NCI-H82 treated with DMSO at 0.1 percent for 48 hours (cell line): ENCODE data around the gene PIK3CA.
"Not testable (repeated sequence)": the region's sequence is repeated elsewhere in the genome, so short reads cannot be mapped to it uniquely, and the experiment has no call there.

Experiments used
- DNase-seq: peaks from one replicate; lab custom pipeline; 2025; ENCODE audit not compliant: unreplicated experiment; lab: John Stamatoyannopoulos, UW

The PIK3CA gene

DNA sequence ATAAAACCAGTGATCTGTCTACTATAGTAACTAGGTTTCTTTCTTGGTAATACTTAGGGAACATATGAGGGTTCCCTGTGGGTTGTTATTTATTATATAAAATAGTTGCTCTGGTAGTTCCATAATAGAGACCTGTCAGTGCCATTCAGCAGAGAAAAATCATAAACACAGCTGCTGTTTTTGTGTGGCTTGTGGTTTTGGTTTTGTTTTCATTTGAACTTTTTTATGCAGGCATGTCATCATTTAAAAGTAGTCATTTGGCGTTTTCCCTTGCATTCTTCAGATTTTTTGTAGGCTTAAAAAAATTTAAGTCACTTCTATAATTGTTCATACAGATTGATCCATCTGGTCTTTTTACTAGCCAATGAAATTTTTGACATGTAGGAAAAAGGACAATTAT, 47.9 kb downstream of the PIK3CA start:
- DNase-seq = no peak

DNA sequence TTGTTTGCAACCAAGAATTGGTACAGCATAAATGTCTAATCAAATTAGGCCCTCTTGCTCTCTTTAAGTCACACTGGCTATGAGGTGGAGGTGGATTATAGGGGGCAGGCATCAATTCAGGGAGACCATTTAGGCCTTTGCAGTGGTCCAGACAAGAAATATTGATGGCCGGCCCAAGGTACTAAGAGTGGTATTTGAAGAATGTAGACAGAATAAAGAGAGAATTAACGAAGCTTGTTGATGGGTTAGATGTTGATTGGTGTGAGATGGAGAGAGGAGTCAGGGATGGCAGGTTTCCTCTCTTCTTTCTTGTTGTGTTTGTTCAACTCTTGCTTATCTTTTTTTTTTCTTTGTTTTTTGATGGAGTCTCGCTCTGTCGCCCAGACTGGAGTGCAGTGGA, 48.5 kb downstream of the PIK3CA start:
- no peak for DNase-seq

- no peak for DNase-seq
Observed at GRCh38 chr3:179200790-179201189, 52.6 kb downstream of the PIK3CA start.

- DNase-seq = not testable (repeated sequence)
Observed at GRCh38 chr3:179215550-179215949, 67.4 kb downstream of the PIK3CA start.

- not testable (repeated sequence) for DNase-seq
Observed at GRCh38 chr3:179218213-179218612, 70.1 kb downstream of the PIK3CA start.

DNA sequence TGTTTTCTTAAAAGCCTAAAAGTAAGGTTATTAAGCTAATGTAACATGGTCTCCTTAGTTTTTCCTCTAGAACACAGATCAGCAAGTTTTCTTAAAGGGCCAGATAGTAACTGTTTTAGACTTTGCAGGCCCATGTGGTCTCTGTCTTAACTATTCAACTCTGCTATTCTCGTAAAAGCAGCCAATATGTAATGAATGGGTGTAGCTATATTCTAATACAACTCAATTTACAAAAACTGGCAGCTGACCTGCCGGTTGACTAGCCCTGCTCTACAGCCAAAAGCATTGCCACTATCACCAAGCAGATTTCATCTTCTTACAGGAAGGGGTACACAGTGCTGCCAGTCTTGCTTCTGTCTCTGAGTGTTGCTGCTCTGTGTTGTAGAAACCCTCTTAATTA, 75.4 kb downstream of the PIK3CA start:
- no peak for DNase-seq

DNA sequence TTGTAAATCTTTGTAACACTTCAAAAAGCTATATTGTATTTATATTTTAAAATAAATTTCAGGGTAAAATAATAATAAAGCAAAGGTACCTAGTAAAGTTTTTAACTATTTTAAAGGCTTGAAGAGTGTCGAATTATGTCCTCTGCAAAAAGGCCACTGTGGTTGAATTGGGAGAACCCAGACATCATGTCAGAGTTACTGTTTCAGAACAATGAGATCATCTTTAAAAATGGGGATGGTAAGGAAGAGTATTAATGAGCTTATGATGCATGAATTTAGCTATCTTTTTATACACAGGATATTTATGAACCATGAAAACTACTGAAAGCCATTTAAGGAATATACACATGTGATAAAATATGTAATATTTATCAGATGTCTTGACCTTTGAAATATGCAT, 76.4 kb downstream of the PIK3CA start:
- DNase-seq = no peak

DNA sequence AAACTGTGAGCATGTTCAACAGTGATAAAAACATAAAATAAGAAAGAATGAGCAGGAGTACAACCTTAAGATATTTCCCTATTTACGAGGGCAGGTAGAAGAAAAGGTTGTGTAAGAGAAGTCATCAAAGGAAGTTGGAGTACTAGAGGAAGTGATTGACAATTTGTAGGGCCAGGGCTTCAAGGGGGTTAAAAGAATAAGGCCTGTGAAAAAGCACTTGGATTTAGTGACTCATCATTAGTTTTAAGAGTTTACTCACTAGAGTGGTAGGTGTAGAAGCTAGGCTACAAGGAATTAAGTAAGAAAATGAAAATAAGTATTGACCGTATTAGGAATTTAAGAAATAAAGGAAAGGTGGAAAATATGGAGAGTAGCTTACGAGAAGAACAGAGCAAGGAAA, 79.2 kb downstream of the PIK3CA start:
- DNase-seq = no peak

DNA sequence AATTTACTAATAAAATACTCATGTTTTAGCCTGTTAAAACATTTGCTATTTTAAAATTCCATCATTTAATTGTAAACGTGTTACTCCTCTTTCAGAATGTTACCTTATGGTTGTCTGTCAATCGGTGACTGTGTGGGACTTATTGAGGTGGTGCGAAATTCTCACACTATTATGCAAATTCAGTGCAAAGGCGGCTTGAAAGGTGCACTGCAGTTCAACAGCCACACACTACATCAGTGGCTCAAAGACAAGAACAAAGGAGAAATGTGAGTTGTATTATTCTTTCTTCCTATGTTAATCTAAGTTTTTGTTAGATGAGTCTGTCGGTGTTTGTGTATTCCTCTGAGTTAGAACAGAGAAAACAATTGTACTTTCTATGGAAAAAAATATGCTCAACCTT, 81.0 kb downstream of the PIK3CA start:
- DNase-seq = no peak

GRCh38 chr3:179233043-179233442, 84.9 kb downstream of the PIK3CA start:
- no peak for DNase-seq

GRCh38 chr3:179234199-179234598, 86.0 kb downstream of the PIK3CA start:
- no peak for DNase-seq

DNA sequence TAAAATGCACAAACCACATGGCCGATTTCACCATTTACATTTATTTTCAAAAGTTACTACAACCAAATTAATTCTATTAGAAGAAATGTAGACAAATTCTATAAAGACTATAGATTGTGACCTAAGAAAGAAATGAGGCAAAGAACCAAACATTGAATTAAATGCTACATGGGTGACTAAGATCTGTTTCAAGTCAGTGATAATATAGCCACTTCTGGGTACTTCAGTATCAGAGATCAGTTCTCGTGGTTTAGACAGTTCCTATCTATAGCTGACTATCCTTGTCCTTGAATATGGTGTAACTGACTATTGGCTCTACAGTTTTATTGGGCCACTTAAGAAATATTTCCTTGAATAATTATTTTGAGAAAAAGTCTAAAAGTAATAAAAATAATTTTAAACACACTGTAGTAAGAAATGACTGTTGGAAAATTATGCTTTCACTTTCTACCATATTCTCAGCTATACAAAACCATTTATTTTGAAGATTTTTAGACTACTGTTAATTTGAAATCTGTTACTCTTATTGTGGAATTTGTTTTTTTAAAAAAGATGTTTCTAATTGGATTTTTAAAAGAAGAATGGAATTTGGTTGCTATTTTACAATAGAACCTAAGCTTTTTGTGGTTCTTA, 88.6 kb downstream of the PIK3CA start:
- no peak for DNase-seq

- not testable (repeated sequence) for DNase-seq
Observed at GRCh38 chr3:179240299-179240698, 92.1 kb downstream of the PIK3CA start.

GRCh38 chr3:179242859-179243258, 94.7 kb downstream of the PIK3CA start:
- not testable (repeated sequence) for DNase-seq

DNA sequence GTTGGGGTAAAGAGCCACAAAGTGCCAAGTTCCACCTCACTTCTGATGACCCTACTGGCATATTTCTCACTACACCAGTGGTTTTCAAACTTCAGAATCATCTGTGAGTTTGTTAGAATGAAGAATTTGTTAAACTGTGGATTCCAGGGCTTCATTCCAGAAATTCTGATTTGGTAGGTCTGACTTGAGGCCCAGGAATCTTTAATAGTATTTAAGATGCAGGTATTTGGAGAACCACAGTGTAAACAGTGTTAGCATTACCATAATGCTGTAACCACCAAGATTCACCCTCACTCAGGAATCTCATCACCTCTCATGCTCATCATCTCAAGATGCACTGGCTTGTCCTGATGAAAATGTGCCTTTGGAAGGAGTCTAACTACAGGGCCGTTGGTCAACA, 96.7 kb downstream of the PIK3CA start:
- DNase-seq = no peak

- DNase-seq = no peak
Observed at GRCh38 chr3:179247289-179248015, 99.3 kb downstream of the PIK3CA start.

GRCh38 chr3:179250803-179251476, 102.8 kb downstream of the PIK3CA start, which contains the start of gene KCNMB3:
TSS of gene KCNMB3 (minus strand) at chr3:179251114. CDS start at chr3:179250990, 124 bp downstream.
- no peak for DNase-seq

DNA sequence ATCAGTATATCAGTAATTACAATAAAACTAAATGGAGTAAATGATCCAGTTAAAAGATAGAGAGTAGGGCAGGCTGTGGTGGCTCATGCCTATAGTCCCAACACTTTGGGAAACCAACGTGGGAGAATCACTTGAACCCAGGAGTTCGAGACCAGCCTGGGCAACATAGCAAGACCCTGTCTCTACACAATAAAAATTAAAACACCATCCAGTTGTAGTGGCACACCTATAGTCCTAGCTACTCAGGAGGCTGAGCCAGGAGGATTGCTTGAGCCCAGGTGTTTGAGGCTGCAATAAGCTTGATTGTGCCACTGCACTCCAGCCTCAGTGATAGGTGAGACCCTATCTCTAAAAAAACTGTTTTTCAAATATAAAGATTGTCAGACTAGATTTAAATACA, 108.7 kb downstream of the PIK3CA start:
- DNase-seq = no peak

DNA sequence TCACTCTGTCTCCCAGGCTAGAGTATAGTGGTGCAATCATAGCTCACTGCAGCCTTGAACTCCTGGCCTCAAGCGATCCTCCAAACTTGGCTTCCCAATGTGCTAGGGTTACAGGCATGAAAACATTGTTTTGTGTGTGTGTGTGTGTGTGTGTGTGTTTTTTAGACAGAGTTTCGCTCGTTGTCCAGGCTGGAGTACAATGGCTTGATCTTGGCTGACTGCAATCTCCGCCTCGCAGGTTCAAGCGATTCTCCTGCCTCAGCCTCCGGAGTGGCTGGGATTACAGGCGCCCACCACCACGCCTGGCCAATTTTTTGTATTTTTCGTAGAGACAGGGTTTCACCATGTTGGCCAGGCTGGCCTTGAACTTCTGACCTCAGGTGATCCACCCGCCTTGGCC, 109.6 kb downstream of the PIK3CA start:
- DNase-seq = not testable (repeated sequence)

DNA sequence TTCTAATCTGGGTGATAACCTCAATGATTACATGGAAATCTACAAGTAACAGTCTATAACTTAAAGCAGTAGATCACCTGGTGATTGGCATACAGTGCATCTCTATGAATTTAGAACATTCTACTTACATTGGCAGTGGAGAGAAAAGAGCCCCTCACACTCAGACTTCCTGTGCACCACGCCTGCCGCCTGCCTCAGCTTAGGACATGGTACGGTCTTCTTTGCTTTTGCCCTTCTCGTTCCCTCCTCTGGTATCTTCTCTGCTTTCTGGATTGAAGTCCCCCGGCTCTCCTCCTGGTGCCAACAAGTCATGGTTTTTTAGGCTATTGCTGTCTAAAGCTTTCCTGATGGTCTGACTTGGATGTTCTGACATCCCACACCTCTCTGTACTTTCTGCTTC, 110.7 kb downstream of the PIK3CA start:
- DNase-seq = no peak

DNA sequence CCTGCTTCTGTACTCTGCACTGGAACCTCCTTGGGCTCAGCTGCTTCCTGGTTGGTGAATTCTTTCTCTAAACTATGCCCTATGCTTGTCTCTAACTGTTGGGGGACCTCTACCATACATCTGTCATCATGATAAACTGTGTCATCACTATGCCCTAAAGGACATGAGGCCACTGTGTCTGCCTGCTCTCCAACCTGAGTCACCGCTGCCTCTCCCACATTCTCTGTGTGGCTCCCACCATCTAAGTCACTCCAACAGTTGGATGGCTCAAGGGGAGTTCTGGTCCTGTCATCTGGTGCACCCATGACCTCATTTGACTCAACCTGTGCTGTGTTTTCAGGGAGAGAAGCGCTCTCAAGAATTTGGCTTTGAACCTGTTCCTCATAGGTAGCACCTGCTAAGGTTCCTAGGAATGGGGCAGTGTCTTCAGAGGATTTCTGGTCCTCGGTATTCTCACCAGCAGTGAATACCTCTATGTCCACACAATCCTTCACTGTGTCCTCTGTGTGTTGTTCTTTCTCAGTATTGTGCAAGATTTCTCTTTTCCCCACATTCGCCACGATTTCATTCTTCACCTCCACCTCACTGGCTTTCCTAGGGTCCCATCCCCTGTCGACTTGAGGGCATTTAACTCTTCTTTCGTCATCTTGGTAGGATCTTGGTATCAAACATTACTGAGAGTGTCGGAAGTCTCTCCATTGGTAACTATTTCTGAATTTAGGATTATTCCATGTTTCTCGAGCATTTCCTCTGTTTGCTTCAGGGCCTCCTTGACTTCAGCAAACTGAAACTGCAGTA, 112.0 kb downstream of the PIK3CA start:
- DNase-seq = not testable (repeated sequence)
